Esophagus (tissue), 2 donors: ENCODE data around the gene F10. TPM values are rescaled to one million over a fixed set of nuclear protein-coding genes. Genes with fewer than 3 reads are reported as not detected.

Experiments used
- H3K27ac ChIP-seq, 2 donors: one replicate each; pipeline ENCODE4 v1.5.1; 2013; ENCODE audit warnings: low read depth in 2 of 2, mild to moderate bottlenecking in 2 of 2, inconsistent platforms in 1 of 2, low read length in 1 of 2, moderate library complexity in 1 of 2
- H3K27me3 ChIP-seq, 2 donors: one replicate each; pipeline ENCODE4 v1.6.1; 2013; ENCODE audit warnings: low read length in 2 of 2, control low read depth in 1 of 2, mild to moderate bottlenecking in 1 of 2; ENCODE audit not compliant: insufficient read depth in 2 of 2, control insufficient read depth in 1 of 2
- H3K36me3 ChIP-seq, 2 donors: one replicate each; pipeline ENCODE4 v1.6.1; 2013; ENCODE audit warnings: low read length in 1 of 2; ENCODE audit not compliant: control insufficient read depth in 2 of 2, insufficient read depth in 2 of 2
- H3K4me1 ChIP-seq, 2 donors: one replicate each; pipeline ENCODE4 v1.6.1; 2013; ENCODE audit warnings: low read length in 1 of 2; ENCODE audit not compliant: control insufficient read depth in 2 of 2, insufficient read depth in 2 of 2
- H3K4me3 ChIP-seq, 2 donors: one replicate each; pipeline ENCODE4 v1.5.1; 2013; ENCODE audit warnings: low read length in 2 of 2, mild to moderate bottlenecking in 2 of 2, low read depth in 1 of 2, moderate library complexity in 1 of 2
- H3K9me3 ChIP-seq, 2 donors: one replicate each; pipeline ENCODE4 v1.6.1; 2013; ENCODE audit warnings: mild to moderate bottlenecking in 2 of 2, low read depth in 1 of 2, low read length in 1 of 2, moderate library complexity in 1 of 2; ENCODE audit not compliant: control insufficient read depth in 2 of 2, insufficient read depth in 1 of 2
- WGBS, 2 donors: extraction: QIAGEN DNeasy Blood & Tissue Kit; methylation state at CpG; one replicate each; pipeline ENCODE4 v1.1.7; 2013; 5-methylcytosine and 5-hydroxymethylcytosine counted together
- polyA plus RNA-seq, 2 donors: library from polyadenylated mRNA; stranded (reverse); fragments of 200-250 nt; gene quantifications; one replicate each; pipeline ENCODE4 v1.2.3, GENCODE V29; 2013
- donor health status: healthy with polysubstance abuse.
- donor health status: Bipolar disorder and iron deficiency.

The F10 gene
- polyA plus RNA-seq, 2 donors: 1.6 to 4.5 TPM

GRCh38 chr13:113148940-113149503 is 26.4 kb downstream of the F10 start:
- H3K27ac ChIP-seq: no peak overlapping the region
- H3K9me3 ChIP-seq: no peaks in the 10 kb centered on the region
- 94 to 95% methylated on average over 38 of the region's 38 CpGs for WGBS, 2 donors
- no peak overlapping the region for H3K4me3 ChIP-seq
- no peaks in the 10 kb centered on the region for H3K36me3 ChIP-seq
- H3K4me1 ChIP-seq: peaks cover 0 to 8% of the 10 kb centered on the region in 2 donors
- no peaks in the 10 kb centered on the region for H3K27me3 ChIP-seq

DNA sequence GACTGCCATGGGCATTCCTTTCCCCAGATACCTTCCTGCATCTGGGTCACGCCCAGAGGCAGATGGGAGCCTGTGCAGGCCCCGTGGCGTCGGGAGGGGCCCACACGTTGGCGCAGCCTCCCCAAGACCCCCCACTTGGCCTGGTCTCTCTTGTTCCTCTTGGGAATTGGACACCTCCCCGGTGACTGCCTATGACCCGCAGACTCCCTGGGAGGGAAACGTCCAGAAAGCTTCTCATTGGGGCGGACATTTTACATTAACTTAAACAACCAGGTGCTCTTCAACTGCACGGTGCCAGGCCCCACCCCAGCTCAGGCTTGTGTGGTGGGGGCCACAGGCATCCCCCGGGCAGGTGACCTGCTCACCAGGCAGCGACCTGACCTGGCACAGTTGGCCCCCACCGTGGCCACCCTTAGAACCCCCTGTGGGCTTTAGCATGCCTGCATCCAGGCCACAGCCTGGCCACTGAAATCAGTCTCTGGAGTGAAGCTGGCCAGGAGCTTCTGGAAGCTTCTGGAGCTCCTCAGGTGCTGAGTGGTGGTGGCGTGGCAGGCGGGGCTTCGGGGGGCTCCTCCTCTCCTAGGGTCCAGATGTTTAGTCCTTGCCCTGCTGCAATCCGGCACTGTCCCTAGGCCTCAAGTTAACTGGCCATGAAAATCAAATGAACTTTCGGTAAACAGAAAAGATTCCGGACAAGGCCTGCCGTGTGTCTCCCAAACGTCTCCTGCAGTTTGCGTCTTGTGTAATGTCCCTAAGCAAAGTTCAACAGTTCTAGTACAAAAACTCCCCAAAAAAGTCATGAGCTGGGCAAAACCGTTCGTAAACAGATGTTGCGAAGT is 27.3 kb downstream of the F10 start:
- 89% methylated on average over 26 of the region's 26 CpGs for WGBS, 2 donors
- no peak overlapping the region for H3K27ac ChIP-seq
- H3K27me3 ChIP-seq: no peaks in the 10 kb centered on the region
- no peak overlapping the region for H3K4me3 ChIP-seq
- H3K4me1 ChIP-seq: peaks cover 0 to 8% of the 10 kb centered on the region in 2 donors
- H3K36me3 ChIP-seq: no peaks in the 10 kb centered on the region
- H3K9me3 ChIP-seq: no peaks in the 10 kb centered on the region

- Histone ChIP-seq H3K9me3 (no peaks in the 10 kb centered on the region), H3K36me3 (no peaks in the 10 kb centered on the region), H3K4me3 (no peak overlapping the region), H3K4me1 (peaks cover 0 to 8% of the 10 kb centered on the region in 2 donors), H3K27ac (no peak overlapping the region), H3K27me3 (no peaks in the 10 kb centered on the region)
- 89 to 90% methylated on average over 31 of the region's 31 CpGs for WGBS, 2 donors
Observed at GRCh38 chr13:113150550-113151365, 28.2 kb downstream of the F10 start.

DNA sequence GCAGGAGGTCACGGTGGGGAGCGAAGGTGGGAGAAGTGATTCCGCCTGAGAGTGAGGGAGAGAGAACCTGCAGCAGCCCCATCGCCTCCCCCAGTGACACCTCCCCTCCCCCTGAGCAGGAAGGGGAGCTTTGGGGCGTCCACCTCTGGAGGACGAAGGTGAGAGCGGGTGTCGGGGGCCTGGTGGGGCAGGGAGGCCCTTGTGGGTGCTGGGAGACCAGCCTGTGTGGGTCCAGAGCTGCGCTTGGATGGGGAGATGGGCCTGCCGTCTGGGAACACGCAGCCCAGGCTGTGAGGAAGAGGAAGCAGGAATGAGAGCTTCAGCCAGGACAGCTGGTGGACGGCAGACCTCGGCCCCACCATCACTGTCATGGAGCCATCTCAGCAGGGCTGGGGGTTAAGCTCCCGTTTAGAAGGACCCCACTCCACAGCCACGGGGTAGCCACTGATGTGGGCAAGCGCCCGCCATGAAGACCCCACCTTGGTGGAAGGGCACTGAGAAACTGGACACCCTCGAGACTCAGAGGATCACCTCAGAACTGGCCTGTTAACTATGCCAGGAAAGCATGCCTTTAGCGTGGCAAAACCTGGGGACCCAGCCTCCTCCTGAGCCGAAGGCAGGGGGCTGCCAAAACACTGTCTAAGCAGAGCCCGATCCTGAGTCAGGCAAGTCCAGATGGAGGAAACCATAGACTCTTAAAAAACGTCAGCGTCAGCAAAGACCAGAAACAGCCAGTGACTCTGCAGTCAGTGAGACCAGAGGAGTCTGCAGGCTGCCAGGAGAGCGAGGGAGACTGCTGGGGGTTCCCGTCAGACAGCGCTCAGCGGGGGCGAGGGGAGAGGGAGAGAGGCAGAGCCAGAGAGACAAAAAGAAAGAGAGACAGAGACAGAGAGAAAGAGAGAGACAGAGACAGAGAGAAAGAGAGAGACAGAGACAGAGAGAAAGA is 29.4 kb downstream of the F10 start:
- H3K36me3 ChIP-seq: no peaks in the 10 kb centered on the region
- no peaks in the 10 kb centered on the region for H3K27me3 ChIP-seq
- H3K9me3 ChIP-seq: no peaks in the 10 kb centered on the region
- WGBS, 2 donors: 69 to 70% methylated on average over 28 of the region's 28 CpGs
- H3K4me1 ChIP-seq: peaks cover 0 to 8% of the 10 kb centered on the region in 2 donors
- no peak overlapping the region for H3K4me3 ChIP-seq
- no peak overlapping the region for H3K27ac ChIP-seq

DNA sequence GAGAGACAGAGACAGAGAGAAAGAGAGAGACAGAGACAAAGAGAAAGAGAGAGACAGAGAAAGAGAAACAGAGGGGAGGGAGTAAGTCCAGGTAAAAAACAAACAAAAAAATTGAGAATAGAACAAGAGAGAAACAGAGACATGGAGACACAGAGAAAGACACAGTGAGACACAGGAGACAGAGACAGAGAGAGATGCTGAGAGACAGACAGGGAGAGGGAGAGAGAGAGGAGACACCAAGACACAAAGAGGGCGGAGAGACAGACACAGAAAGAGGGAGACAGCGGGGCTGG is 30.0 kb downstream of the F10 start:
- no peak overlapping the region for H3K27ac ChIP-seq
- no peaks in the 10 kb centered on the region for H3K36me3 ChIP-seq
- no peaks in the 10 kb centered on the region for H3K27me3 ChIP-seq
- no peaks in the 10 kb centered on the region for H3K9me3 ChIP-seq
- peak overlapping the region in 1 of 2 donors; percentile 41 for H3K4me3 ChIP-seq
- WGBS, 2 donors: 36 to 67% methylated on average over 2 of the region's 2 CpGs
- peaks cover 0 to 8% of the 10 kb centered on the region in 2 donors for H3K4me1 ChIP-seq

DNA sequence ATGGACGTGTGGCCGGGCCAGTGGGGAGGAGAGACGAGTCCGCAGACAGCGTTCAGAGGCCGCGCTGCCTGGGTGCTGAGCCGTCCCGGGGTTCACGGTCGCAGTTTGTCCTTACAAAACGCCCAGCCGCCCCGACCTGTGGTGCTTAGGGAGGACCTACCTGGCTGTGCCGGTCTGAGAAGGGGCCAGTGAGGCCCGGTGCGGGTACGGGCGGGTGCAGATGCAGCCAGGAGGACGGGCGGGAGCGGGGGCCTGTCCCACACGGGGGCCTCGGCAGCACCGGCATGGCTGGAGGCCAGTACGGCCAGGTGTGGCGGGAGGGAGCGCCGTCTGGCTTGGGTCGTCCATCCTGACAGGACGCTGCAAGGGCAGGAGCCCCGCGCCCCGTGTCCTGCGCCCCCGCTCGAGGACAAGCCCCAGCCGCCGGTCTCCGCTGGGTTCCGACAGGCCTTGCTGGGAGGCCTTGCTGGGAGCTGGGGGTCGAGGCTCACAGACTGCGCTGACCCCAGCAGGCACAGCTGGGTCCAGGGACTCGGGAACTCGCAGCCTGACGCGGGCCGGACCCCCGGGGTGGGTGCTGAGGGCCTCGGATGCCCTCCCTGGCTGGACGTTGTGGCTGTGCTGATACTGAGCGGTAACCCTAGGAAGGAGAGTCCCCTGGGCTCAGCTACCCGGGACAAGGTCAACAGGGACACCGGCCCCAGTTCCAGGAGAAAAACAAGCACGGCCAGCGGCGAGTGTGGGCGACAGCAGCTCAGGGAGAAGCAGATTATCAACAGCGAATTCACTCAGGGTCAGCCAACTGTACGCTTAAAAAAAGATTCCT is 30.6 kb downstream of the F10 start:
- peak overlapping the region; percentile 41 to 45 for H3K4me3 ChIP-seq
- H3K27me3 ChIP-seq: no peaks in the 10 kb centered on the region
- H3K36me3 ChIP-seq: no peaks in the 10 kb centered on the region
- H3K27ac ChIP-seq: peak overlapping the region; percentile 34 to 78
- WGBS, 2 donors: 12 to 16% methylated on average over 60 of the region's 60 CpGs
- no peaks in the 10 kb centered on the region for H3K9me3 ChIP-seq
- peaks cover 0 to 8% of the 10 kb centered on the region in 2 donors for H3K4me1 ChIP-seq

GRCh38 chr13:113153810-113154748 is 31.5 kb downstream of the F10 start:
- Histone ChIP-seq H3K36me3 (no peaks in the 10 kb centered on the region), H3K9me3 (no peaks in the 10 kb centered on the region), H3K4me1 (peaks cover 0 to 8% of the 10 kb centered on the region in 2 donors), H3K27me3 (no peaks in the 10 kb centered on the region), H3K4me3 (peak overlapping the region in 1 of 2 donors; percentile 41), H3K27ac (peak overlapping the region in 1 of 2 donors; percentile 34)
- WGBS, 2 donors: 6 to 7% methylated on average over 22 to 34 of the region's 76 CpGs

- Histone ChIP-seq H3K4me3 (no peak overlapping the region), H3K36me3 (no peaks in the 10 kb centered on the region), H3K27me3 (no peaks in the 10 kb centered on the region), H3K27ac (no peak overlapping the region), H3K4me1 (peaks cover 0 to 8% of the 10 kb centered on the region in 2 donors), H3K9me3 (no peaks in the 10 kb centered on the region)
- 91 to 92% methylated on average over 3 of the region's 3 CpGs for WGBS, 2 donors
Observed at GRCh38 chr13:113155201-113155600, 32.6 kb downstream of the F10 start.
